Activated CD8-positive, alpha-beta memory T cell treated with anti-CD3 and anti-CD28 coated beads, Interleukin-2, amount 50 U/mL, for 24 hours (primary cell): Measurements from ENCODE around the gene RRAGD.
A peak's percentile ranks its signal among the peaks of the same experiment; 100 is the strongest.

Experiments used
- DNase-seq: peaks from one replicate; pipeline ENCODE4 v3.0.0-alpha.2; 2020; ENCODE audit errors: extremely low read depth

RRAGD gene

GRCh38 chr6:89412071-89413005, at the start of gene RRAGD:
Gene RRAGD (minus strand): TSS chr6:89412273. CDS start chr6:89411993, 280 bp downstream.
- DNase-seq: no peak

GRCh38 chr6:89460713-89461112, 48.6 kb upstream of the RRAGD start:
- DNase-seq: no peak

- no peak for DNase-seq
Measured at GRCh38 chr6:89459501-89459900, 47.4 kb upstream of the RRAGD start.

GRCh38 chr6:89458704-89459103, 46.6 kb upstream of the RRAGD start:
- no peak for DNase-seq

- no peak for DNase-seq
Measured at GRCh38 chr6:89454300-89454699, 42.2 kb upstream of the RRAGD start.

- no peak for DNase-seq
Measured at GRCh38 chr6:89452281-89452680, 40.2 kb upstream of the RRAGD start.

GRCh38 chr6:89449193-89449592, 37.1 kb upstream of the RRAGD start:
- no peak for DNase-seq

GRCh38 chr6:89443658-89444057, 31.6 kb upstream of the RRAGD start:
- DNase-seq: no peak

GRCh38 chr6:89440200-89440599, 28.1 kb upstream of the RRAGD start:
- no peak for DNase-seq

GRCh38 chr6:89439014-89439413, 26.9 kb upstream of the RRAGD start:
- DNase-seq: no peak

GRCh38 chr6:89438248-89438647, 26.2 kb upstream of the RRAGD start:
- DNase-seq: no peak

GRCh38 chr6:89436226-89436625, 24.2 kb upstream of the RRAGD start:
- DNase-seq: no peak

- DNase-seq: no peak
Measured at GRCh38 chr6:89434954-89435353, 22.9 kb upstream of the RRAGD start.

GRCh38 chr6:89434150-89434499, 22.1 kb upstream of the RRAGD start:
- DNase-seq: no peak

- no peak for DNase-seq
Measured at GRCh38 chr6:89433252-89434149, 21.4 kb upstream of the RRAGD start.

GRCh38 chr6:89432875-89433251, 20.8 kb upstream of the RRAGD start, which contains the start of gene ANKRD6:
Gene ANKRD6 (plus strand): TSS chr6:89433152. CDS start chr6:89566977, 133,825 bp downstream.
- peak; percentile 54 for DNase-seq

GRCh38 chr6:89430201-89430962, 18.3 kb upstream of the RRAGD start:
- DNase-seq: no peak

GRCh38 chr6:89416796-89417195, 4.7 kb upstream of the RRAGD start:
- DNase-seq: no peak

GRCh38 chr6:89415185-89415584, 3.1 kb upstream of the RRAGD start:
- no peak for DNase-seq

- DNase-seq: no peak
Measured at GRCh38 chr6:89414215-89414614, 2.1 kb upstream of the RRAGD start.

GRCh38 chr6:89413006-89413400, 930 bp upstream of the RRAGD start:
- DNase-seq: no peak
